HG03520 (cell line): ENCODE data around the gene TXNDC11.
"Not testable (repeated sequence)": the region's sequence is repeated elsewhere in the genome, so short reads cannot be mapped to it uniquely, and the experiment has no call there.

Experiments used
- ATAC-seq: cut with Tn5 transposase; IDR thresholded peaks from one replicate; pipeline ENCODE4 v1.9.1; 2021; ENCODE audit warnings: mild to moderate bottlenecking, moderate library complexity; ENCODE audit not compliant: unreplicated experiment

TXNDC11 gene

GRCh38 chr16:11742536-11743307 is at the start of gene TXNDC11:
TSS of gene TXNDC11 (minus strand) at chr16:11742857. CDS start at chr16:11742730, 127 bp downstream.
- peak; percentile 82 for ATAC-seq

DNA sequence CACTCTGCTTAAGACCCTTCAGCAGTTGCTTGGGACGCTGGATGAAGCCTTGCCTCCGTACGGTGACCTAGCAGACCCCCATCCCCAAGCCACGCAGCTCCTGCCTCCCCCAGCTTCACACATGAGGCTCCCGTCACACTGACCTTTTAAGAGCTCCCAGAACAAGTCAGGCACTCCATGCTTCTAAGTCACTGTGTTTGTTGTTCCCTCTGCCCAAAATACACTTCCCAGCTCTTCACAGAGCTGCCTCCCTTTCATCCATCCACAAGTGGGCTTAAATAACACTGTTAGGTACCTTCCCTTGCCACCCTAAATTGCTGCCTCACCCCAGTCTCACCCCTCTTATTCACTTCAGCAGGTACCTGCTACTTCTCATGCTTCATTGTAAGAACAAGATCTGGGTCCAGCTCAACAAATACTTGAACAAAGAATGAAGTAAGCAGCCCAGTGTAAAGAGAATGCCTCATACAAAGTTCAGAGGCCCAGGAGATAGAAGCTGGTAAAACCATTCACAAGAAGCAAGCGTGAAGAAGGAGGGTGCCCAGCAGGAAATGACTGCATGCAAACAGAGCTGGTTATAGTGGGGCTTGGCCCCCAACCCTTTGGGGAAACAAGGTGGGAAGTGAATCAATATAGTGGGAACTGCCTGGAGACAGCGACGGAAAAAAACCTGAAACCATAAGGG is 48.6 kb upstream of the TXNDC11 start:
- ATAC-seq = no peak

- no peak for ATAC-seq
Measured at GRCh38 chr16:11788914-11789313, 46.3 kb upstream of the TXNDC11 start.

GRCh38 chr16:11784980-11785599 is 42.4 kb upstream of the TXNDC11 start:
- not testable (repeated sequence) for ATAC-seq

DNA sequence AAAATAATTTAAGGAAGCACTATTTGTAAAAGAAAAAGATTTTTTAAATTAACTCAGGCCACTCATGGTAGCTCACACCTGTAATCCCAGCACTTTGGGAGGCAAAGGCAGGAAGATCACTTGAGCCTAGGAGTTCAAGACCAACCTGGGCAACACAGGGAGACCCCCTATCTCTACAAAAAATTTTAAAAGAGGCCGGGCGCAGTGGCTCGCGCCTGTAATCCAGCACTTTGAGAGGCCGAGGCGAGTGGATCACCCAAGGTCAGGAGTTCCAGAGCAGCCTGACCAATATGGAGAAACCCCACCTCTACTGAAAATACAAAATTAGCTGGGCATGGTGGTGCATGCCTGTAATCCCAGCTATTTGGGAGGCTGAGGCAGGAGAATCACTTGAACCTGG is 41.7 kb upstream of the TXNDC11 start:
- not testable (repeated sequence) for ATAC-seq

DNA sequence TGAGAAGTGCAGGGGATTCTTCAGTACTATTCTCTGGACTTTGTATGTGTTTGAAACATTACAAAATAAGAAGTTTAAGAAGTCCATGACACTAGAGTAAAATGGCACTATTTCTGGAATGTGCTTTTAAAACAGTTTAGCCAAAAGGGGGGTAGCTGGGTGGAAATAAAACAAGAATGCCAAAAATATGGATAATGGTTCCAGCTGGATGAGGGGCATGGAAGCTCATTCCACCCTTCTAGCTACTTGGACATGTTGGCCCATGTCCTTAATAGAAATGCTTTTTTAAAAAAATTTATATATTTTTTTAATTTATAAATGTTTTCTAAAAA is 41.3 kb upstream of the TXNDC11 start:
- ATAC-seq = no peak

DNA sequence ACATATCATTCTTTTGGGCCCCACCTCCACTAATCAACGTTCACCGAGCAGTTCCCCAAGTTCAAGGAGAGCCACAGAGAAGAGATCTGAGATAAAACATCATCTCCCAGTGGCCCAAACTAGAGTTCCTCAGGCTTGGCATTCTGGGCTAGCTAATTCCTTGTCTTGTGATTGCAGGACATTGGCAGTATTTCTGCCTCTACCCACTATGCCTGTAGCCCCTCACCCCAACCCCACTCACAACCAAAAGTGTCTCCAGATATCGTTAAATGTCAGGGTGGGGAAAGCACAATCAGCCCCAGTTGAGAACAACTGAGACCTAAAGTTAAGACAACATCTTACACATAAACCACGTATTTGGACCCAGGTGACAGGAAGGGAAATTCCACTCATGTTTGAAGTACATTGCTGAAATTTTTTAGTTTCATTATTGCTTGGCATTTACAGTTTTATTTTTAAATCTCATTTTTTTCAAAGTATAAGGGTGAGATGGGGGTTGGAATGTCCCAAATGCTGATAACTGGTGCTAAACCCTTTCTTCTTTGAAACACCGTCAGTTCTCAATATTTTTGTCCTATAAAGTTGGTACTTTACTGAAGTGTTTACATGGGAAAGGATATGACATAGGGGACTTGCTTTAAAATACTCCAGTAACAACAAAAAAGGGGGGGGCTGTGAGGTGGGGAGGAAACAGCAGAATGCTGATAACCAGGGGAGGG is 40.8 kb upstream of the TXNDC11 start:
- peak; percentile 43 for ATAC-seq

- no peak for ATAC-seq
Measured at GRCh38 chr16:11781773-11782172, 39.1 kb upstream of the TXNDC11 start.

- no peak for ATAC-seq
Measured at GRCh38 chr16:11780991-11781680, 38.5 kb upstream of the TXNDC11 start.

GRCh38 chr16:11779074-11779473 is 36.4 kb upstream of the TXNDC11 start:
- ATAC-seq = no peak

GRCh38 chr16:11774065-11774626 is 31.5 kb upstream of the TXNDC11 start:
- ATAC-seq = no peak

- ATAC-seq = no peak
Measured at GRCh38 chr16:11768849-11769248, 26.2 kb upstream of the TXNDC11 start.

- no peak for ATAC-seq
Measured at GRCh38 chr16:11762431-11762830, 19.8 kb upstream of the TXNDC11 start.

DNA sequence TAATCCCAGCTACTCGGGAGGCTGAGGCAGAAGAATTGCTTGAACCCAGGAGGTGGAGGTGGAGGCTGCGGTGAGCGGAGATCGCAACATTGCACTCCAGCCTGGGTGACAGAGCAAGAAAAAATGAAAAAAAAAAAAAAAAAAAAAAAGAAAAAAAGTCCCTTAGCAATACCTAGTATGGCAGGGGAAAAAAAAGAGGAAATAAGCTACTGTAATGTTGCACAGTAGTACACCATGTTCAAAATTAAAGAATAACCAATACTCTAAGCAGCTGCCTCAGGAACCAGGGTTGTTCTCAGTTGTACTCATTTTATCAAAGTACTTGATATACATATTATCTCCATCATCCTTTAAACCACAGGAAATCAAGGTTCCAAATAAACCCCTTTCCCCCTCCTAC is 17.3 kb upstream of the TXNDC11 start:
- ATAC-seq = no peak

DNA sequence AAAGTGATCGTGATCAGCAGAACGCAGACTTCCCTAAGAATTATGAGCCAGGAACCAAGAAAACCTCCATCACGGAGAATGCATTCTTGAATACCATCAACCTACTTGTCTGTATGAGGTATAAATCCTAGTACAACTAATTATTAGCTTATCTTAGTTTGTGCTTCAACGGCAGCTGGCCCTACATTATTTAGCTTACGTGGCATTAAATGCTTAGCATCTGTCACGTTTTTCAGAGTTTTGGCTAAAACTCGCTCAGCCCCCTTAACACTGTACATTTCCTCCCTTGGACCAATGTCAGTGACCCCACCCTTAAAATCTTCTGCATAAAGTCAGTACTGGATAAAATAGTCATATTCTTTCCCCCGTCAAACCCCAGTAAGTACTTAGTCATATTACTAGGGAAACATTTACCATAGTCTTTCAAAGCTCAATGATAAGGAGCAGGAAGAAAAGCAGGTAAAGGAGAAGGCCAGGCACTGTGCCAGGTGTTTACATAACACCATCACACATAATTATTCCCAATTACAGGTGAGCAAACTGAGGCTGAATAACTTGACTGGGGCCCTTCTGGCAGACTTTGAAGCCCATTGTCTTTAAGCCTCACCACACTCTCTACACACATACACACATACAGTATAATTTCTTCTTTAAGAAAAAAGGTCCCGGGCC is 16.6 kb upstream of the TXNDC11 start:
- ATAC-seq = no peak

- no peak for ATAC-seq
Measured at GRCh38 chr16:11757671-11758545, 15.3 kb upstream of the TXNDC11 start.

DNA sequence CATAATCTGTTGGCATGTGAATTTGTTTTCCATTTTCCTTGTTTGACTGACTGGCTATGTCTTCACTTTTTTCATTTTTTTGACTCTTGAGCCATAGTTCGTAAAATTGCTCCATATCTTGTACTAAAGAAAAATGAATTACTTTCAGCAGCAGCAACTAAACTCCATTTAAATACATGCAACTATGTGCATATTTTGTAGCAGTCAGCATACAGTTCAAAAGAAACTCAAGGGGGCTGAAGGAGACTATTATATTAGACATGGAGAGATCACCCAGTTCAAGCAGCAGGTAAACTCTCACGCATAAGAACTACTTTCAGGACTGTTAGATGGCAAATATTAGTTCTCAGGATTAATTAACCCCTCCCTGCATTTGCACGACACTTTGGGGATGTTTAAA is 13.6 kb upstream of the TXNDC11 start:
- no peak for ATAC-seq

DNA sequence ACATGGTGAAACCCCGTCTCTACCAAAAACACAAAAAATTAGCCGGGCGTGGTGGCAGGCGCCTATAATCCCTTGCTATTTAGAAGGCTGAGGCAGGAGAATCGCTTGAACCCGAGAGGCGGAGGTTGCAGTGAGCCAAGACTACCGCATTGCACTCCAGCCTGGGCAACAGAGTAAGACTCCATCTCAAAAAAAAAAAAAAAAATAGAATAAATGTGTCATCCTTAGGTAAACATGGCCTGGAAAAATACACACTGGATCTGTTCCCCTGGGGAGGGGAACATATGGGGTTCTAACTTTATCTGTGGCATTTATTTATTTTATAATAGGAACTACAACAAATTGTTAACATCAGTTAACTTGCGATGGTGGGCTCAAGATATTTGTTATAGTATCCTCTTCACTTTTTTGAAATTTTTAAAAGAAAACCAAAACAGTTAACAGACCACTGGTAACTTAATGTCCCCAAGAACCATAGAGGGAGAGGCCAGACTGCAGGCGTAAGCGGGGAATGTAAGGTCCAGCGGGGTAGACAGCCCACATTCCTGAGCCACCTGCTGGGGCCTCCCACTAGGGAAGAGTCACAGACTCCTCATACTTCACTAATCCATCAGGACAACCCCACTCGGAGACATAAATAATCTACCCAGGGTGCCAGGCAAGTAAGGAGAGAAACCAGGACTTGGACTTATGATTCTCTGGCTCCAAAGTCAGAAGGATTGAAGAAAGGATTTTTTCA is 12.5 kb upstream of the TXNDC11 start:
- no peak for ATAC-seq
